DMS 273 (cell line): ENCODE measurements around the gene TANGO2.

Source experiments
- DNase-seq: peaks from one replicate; lab custom pipeline; 2025; ENCODE audit not compliant: unreplicated experiment; lab: John Stamatoyannopoulos, UW

Gene TANGO2

DNA sequence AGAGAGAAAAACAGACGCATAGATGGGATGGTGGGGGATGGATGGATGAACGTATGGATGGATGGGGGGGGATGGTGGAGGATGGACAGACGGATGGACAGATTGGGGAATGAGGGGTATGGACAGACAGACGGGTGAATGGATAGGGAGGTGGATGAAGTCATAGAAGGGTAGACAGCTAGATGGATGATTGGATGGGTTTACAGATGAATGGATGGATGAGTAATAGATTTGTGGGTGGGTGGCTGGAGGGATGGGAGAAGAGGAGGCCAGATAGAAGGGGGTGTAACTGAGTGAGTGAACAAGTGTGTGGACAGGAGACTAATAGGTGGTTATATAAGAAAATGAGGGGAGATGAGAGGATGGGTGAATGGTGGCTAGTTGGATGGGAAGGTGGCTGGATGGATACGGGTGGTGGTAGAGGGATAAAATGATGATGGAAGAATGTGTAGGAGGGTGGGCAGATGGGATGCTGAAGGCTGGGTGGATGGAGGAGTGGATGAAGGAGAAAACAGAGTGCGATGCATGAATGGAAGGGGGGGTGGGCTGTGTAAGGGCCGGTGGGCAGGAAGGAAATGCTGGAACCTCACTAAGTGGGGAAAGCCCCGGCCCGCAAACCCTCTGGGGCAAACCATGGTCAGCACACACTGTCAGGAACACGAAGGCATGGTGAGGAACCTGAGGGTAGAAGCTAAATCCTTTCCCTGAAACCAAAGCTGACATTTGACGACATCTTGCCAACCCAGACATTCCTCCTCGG lies 25.9 kb upstream of the TANGO2 start:
- no peak for DNase-seq

DNA sequence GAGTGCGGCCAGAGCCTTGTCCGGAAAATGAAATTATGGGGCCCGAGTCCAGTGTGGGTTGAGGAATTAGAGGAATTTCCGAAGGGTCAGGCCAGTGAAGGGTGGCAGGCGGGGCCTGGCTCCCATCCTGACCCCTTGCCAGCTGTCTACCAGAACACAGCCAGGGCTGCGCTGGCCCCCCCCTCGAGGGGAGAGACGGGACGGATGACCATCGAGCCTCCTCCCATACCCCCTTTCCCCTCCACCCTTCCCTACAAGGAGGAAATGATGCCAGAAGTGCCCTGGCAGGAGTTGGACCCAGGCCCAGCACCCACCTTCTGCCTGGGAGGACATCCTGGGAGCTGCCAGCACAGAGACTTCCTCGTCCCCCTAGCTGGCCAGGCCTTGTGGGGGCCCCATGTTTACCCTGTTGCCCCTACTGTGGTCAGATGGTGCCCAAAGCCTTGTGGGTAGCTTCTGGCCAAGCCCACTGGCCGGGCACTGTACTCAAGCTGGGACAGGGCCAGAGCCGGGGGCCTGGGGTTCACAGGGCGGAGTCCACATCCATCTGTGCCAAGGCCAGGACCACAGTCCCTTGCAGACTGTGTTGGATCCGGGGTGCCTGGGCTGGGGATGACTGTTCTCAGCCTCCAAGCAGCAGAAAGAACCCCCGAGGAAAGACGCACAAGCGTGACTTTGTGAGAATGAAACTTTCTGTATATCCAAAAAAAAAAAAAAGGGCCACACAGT lies 25.1 kb upstream of the TANGO2 start:
- DNase-seq = no peak

- DNase-seq = no peak
These were observed 24.1 kb upstream of the TANGO2 start for GRCh38 chr22:19996694-19997384.

DNA sequence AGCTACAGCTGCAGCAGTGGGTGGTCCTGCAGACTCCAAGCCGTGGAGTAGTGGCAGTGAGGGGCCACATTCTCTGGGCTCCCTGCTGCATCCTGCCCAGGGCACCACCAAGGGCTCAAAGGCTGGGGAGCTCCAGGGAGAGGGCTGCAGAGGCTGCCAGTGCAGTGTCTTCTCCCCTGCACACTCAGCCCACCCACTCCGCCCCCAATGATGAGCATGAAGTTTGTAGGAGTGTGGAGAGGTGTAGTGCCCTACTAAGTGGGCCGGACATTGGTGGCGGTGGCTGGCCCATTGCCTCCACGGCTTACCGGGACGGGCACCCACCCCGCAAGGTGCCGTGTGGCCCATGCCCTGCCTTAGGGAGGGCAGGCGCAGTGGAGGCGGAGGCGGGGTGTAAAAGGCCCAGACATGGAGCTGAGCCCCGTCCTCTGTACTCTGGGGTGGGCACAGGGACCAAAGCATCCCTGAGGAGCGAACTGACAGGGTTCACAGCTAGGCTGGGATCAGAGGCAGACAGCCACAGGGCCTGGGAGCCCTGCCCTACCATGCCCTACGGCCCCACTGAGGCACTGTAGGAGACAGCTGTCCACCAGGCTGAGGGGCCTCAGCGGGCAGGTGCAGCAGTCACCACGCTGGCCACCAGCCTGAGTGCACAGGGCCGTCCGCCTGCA lies 23.2 kb upstream of the TANGO2 start:
- no peak for DNase-seq

- DNase-seq = no peak
These were observed 22.5 kb upstream of the TANGO2 start for GRCh38 chr22:19998232-19998951.

GRCh38 chr22:19998991-19999820 lies 21.7 kb upstream of the TANGO2 start:
- DNase-seq = no peak

- DNase-seq = no peak
These were observed 20.4 kb upstream of the TANGO2 start for GRCh38 chr22:20000246-20001081.

DNA sequence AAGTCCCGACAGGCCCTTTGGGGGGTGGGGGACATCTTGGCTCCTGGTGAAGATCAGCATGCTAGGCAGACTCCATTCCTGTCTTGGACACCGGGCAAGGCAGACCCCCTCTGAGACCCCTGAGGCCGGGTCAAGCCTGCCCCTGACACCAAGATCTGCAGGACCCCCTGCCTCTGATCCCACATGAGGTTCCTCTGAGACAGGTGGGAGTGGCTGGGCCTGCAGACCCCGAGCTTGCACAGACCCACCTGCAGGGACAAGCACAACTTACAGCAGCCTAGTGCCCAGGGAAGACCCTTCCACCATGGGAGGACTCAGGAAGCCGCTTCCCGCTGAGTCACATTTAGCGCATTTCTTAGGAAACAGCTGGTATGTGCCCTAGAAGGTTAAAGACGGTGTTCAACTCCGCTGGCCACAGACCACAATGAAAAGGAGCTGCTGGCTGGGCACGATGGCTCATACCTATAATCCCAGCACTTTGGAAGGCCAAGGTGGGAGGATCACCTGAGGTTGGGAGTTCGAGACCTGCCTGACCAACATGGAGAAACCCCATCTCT lies 19.8 kb upstream of the TANGO2 start:
- DNase-seq = no peak

DNA sequence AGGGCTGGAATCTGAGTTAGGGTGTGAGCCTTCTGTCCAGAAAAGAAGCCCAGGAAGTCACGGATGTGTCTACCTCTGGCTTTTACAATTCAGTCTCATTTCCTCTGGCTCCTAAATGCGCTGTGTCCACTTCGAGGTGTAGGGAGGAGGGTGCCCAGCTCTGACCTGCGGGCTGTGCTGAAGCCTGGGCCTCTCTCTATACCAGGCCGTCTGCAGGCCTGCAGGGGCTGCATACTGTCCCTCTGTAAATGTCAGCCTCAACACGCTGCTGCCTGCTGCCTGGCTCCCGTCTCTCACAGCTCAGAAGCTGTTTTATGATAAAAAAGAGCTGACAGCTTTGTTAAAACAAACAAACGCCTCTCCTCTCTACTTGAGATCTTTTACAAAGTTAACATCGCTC lies 18.8 kb upstream of the TANGO2 start:
- no peak for DNase-seq

DNA sequence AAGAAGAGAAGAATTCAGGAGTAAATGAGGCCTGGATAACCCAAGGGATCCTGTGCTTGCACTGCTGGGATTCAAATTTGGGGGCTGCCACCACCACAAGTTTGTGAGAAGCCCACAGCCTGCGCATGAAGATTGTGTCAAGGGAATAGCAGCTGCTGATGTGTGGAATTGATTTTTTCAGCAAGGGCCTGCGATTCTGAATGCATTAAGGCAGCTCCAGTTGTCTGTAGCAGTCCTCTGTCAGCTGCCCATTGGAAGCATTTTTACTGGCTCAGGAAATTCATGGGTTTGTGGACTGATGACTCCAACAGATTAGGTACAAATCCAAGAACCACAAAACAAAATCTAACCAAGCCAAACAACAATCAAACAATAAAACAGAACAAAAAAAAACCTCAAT lies 18.3 kb upstream of the TANGO2 start:
- no peak for DNase-seq

GRCh38 chr22:20003304-20003703 lies 17.6 kb upstream of the TANGO2 start:
- DNase-seq = no peak

GRCh38 chr22:20004464-20004863 lies 16.4 kb upstream of the TANGO2 start:
- DNase-seq = no peak

- no peak for DNase-seq
These were observed 12.5 kb upstream of the TANGO2 start for GRCh38 chr22:20008221-20008995.

DNA sequence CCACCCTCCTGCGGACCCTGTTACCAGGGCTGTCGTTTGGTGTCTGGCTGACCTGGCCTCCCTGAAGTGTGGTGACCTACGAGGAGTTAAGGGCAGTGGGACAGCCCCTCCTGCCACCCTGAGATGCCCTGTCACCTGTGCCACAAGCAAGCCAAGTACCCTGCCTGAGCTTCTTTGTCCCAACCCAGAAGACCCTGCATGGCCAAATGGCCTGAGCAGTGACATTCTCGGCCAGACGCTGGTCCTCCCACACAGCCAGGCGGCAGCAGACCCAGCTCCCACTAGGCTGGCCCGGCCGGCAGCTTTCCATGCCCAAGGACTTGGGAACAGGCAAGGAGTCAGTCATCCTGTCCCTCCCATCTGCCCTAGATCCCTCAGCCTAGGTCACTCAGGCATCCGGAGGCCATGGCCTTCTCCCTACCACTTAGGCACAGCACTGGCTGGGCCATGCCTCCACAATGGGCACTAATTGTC lies 11.9 kb upstream of the TANGO2 start:
- DNase-seq = no peak

DNA sequence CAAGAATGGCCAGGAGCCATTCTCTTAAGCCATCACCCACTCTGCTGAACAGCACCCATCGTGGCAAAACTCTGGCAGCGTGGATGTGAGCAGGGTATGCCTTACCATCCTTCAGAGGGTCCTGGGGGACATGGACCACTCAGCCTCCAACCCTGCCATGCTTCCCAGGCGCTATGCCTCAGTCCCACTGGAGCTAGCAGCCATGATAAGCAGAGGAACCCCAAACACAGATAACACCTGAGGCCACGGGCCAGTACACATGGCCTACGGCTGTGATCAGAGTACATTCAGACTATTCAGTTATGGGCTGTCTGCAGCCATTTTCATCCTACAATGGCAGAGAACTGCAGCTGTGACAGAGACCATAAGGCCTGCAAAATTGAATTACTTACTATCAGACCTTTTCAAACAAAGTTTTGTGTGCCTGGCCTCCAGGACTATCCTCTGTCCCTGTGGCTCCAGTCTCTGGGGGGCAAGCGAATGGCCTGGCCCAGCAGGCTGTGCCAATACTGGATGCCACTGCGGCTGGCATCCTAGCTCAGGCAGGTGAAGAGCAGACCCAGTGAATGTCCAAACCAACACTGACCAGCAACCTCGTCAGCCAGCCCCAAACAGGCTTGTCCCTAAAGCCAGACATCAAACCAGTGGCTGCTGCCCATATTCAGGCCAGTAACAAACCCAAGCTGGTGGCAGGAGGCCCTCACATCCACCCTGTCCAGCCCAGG lies 11.2 kb upstream of the TANGO2 start:
- DNase-seq = no peak

DNA sequence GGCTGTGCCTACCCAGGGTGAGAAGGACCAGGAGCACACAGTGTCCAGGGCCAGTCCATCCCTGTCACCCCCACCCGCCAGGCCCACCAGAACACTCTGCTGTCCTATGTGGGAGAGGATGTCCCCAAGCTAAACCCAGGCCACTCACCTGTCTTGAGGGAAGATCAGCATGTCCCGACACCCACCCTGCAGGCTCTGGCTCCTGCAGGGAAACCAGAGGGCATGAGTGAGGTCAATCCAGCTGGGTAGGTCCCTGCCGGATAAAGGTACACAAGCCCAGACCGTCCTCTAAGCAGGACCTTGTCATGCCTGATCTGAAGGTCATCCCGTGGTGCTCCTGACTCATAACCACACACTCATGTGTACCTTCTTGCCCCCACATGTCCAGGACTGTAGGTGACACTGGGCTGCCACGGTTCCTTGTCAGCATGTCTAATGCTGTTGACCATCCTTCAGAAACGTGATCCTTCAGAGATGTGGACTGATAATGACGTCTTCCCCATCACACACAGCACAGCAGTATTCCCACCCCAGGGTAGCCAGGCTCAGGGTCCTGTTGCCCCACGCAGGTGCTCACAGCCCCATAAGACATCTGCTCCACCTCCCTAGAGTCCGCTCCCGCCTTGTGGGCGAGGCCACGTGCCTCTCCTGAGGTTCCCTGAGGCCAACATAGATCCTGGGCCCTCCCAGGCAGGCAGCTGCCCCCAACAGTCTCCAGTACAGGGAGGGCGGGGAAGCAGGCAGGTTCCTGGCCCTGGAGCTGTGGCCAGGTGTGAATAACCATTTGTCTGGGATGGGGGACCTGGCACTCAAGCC lies 10.4 kb upstream of the TANGO2 start:
- no peak for DNase-seq
